Skin epidermis (tissue), 12 donors: ENCODE data around the gene CAMKK2.
A peak's percentile ranks its signal among the peaks of the same experiment; 100 is the strongest.
"Not testable (repeated sequence)": the region's sequence is repeated elsewhere in the genome, so short reads cannot be mapped to it uniquely, and the experiment has no call there.

Source experiments
- H3K27ac ChIP-seq, 21 experiments: fragments of 200-600 bp; sonication (generic) in 11 of 21; one replicate each; pipeline ENCODE4 v1.5.0; 2020; ENCODE audit warnings: mild to moderate bottlenecking in 3 of 21, inconsistent platforms in 2 of 21, moderate library complexity in 2 of 21
- H3K4me3 ChIP-seq, 7 experiments: fragments of 200-600 bp; sonication (generic) in 2 of 7; one replicate each; pipeline ENCODE4 v1.5.0; 2020; ENCODE audit warnings: inconsistent platforms in 2 of 7, mild to moderate bottlenecking in 2 of 7, moderate library complexity in 1 of 7

The CAMKK2 gene

GRCh38 chr12:121232163-121232562, 64.3 kb downstream of the CAMKK2 start:
- no peak overlapping the region for H3K27ac ChIP-seq
- no peak overlapping the region for H3K4me3 ChIP-seq

DNA sequence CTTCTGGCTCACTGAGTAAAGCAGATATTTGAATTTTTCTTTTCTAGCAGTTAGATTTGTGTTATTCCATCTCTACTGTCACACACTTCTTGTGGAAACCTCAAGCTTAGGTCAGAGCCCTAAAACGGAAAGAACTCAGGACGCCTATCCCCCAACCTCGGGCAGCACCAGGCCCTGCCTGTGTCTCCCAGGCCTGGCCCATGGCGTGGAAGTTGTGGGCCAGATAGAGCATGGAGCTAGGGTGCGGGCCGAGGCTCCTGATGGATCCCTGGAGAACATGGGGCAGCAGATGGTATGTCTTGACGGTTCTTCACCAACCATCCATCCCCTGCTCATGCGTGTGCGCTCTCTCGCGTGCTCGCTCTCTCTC, 66.0 kb downstream of the CAMKK2 start:
- no peak overlapping the region for H3K27ac ChIP-seq
- no peak overlapping the region for H3K4me3 ChIP-seq

DNA sequence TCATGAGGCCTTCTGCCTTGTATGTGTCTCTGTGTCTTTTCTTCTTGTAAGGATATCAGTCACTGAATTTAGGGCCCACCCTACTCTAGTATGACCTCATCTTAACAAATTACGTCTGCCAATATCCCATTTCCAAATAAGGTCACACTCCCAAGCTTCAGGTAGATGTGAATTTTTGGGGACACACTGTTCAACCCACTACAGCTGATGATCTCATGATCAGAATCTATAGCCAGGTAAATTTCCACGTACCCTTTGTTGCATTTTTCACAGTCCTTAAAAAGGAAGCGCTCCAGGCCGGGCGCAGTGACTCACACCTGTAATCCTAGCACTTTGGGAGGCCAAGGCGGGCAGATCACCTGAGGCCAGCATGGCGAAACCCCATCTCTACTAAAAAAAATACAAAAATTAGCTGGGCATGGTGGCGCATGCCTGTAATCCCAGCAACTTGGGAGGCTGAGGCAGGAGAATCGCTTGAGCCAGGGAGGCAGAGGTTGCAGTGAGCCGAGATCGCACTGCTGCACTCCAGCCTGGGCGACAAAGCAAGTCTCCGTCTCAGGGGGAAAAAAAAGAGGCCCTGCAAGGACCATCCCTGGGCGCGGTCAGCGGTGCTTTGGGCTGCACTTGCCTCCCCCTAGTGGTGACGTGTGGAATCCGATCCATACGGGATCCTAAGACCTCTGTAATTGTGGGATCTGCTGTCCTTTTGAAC, 66.5 kb downstream of the CAMKK2 start:
- H3K4me3 ChIP-seq, result not testable (repeated sequence)
- peak overlapping the region in 2 of 21 experiments; percentile 16 to 29 for H3K27ac ChIP-seq

DNA sequence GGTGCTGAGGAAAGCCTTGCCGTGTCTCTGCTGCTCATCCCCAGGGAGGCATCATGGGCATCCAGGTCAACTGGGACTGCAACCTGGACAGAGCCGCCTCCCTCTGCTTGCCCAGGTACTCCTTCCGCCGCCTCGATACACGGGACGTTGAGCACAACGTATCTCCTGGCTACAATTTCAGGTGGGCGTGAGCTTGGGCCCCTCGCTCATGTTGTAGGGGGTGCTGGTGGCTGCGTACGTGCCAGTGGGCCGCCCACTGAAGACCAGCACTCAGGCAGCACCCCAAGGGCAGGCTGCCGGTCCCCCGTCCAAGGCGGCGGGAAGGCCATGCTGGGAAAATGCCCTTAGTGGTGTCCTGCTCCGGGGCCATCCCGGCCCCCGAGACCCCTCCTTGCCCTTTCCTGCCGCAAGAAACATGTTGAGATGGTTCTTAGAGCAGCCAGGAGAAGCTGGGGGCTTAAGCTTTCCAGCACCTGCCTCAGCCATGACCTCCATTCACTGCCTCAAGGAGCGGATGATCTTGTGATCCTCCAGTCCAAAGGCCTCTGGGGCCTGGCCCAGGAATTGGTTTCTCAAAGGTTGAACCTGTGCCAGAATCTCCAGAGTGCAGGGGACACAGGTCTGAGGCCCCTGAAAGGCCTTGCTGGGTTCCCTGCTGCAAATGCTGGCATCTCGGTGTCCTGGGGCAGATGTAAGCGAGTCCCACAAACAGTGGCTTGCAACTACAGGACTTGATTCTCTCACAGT, 67.4 kb downstream of the CAMKK2 start:
- H3K4me3 ChIP-seq, result no peak overlapping the region
- peak overlapping the region in 3 of 21 experiments; percentile 16 to 37 (median 29) for H3K27ac ChIP-seq

GRCh38 chr12:121227294-121227693, 69.2 kb downstream of the CAMKK2 start:
- Histone ChIP-seq H3K4me3 (no peak overlapping the region), H3K27ac (peak overlapping the region in 2 of 21 experiments; percentile 10 to 33)

DNA sequence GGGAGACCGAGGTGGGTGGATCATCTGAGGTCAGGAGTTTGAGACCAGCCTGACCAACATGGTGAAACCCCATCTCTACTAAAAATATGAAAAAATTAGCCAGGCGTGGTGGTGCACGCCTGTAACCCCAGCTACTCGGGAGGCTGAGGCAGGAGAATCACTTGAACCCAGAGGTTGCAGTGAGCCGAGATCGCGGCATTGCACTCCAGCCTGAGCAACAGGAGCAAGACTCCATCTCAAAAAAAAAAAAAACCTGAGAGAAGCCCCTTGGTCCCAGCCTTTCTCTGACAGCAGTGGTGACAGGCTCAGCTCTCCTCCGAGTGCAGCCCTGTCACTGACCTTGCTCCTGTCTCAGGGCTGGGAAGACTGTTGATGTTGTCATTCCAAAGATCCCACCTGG, 69.6 kb downstream of the CAMKK2 start:
- peak overlapping the region in 2 of 21 experiments; percentile 10 to 33 for H3K27ac ChIP-seq
- H3K4me3 ChIP-seq, result not testable (repeated sequence)

GRCh38 chr12:121226399-121226798, 70.1 kb downstream of the CAMKK2 start:
- H3K27ac ChIP-seq, result no peak overlapping the region

DNA sequence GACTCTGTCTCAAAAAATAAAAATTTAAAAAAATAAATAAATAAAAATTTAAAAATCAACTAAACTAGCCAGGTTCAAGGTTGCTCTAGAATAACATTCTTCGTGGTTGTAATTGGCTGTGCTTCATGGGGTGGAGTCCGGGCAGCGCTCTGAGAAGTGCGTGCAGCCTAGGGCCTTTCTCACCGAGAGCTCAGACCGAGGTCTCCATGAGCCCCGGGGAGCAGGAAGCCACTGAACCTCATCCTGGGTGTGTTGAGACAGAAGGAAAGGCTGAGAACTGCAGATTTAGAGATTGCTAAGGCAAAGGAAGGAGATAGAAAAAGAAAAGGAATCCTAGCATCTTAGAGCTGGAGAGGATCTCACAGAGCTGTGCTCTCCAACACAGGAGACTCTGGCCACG, 71.9 kb downstream of the CAMKK2 start:
- H3K27ac ChIP-seq, result peak overlapping the region in 2 of 21 experiments; percentile 23 to 32
- H3K4me3 ChIP-seq, result no peak overlapping the region

More at GRCh38 chr12:121226399-121226798, 70.1 kb downstream of the CAMKK2 start:
- no peak overlapping the region for H3K4me3 ChIP-seq

DNA sequence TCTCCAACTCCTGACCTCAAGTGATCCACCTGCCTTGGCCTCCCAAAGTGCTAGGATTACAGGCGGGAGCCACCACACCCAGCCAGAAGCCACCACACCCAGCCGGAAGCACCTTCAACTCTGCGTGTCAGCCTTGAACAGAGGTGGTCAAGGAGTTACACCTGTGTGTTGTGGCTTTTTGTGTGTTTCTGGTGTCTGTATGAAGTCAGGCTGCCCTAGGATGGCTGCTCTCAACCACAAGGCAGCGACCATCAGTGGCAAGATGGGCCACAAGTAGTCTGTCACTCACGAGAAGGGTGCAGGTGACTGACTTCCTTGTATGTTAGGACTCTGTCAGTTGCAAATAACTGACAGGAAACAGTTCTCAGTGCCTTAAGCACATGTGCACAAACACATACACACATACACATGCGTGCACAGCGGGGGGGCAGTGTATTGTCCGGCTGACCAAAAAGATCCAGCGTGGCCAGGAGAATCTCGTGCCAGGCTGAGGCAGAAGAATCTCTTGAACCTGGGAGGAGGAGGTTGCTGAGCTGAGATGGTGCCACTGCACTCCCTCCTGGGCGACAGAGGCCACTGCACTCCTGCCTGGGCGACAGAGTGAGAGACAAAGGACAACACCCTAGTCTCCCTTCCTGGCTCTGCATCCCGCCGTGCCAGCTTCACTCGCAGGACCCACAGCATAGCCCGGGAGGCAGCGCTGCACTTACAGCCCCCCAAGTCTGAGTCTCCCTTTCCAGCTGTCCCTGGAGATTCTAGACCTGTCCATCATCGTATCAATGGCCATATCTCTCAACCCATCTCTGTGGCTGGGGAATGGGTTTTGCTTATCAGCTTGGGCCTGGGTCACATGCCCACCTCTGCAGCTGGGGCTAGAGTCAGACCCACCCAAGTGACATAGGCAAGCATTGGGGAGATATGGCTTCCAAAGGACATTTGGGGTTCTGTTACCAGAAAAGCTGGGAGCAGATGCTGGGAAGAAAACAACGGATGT, 72.9 kb downstream of the CAMKK2 start:
- H3K4me3 ChIP-seq, result no peak overlapping the region
- H3K27ac ChIP-seq, result peak overlapping the region in 4 of 21 experiments; percentile 11 to 32 (median 22)

DNA sequence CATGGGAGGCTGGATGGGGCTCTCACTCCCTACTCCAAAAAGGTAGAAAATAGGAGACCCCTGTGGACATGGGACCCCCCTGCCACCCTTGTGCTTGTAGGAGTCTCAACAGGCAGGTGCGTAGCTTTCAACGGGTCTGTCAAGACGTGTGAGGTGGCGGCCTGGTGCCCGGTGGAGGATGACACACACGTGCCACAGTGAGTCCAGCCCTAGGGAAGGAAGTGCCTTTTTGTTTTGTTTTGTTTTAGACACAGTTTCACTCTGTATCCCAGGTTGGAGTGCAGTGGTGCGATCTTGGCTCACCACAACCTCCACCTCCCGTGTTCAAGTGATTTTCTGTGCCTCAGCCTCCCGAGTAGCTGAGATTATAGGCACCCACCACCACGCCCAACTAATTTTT, 73.7 kb downstream of the CAMKK2 start:
- Histone ChIP-seq H3K4me3 (no peak overlapping the region), H3K27ac (peak overlapping the region in 4 of 21 experiments; percentile 11 to 32 (median 22))

DNA sequence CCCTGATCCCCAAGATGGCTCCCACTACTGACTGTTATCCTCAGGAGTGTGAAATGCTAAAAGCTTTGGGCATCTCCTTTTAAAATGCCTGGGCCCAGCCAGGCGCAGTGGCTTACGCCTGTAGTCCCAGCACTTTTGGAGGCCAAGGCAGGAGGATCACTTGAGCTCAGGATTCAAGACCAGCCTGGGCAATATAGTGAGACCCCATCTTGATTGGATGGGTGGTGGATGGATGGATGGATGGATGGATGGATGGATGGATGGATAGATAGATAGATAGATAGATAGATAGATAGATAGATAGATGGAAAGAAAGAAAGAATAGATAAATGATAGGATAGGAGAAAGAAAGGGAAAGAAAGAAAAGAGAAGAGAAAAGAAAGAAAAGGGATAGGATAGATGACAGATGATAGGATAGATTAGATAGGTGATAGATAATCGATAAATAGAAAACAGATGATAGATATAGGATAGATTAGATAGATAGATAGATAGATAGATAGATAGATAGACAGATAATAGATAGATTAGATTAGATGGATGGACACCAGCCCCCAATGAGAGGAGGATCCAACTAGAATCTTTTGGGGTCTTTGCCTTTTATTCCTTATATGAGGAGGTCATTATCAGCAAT, 77.0 kb downstream of the CAMKK2 start:
- no peak overlapping the region for H3K4me3 ChIP-seq
- no peak overlapping the region for H3K27ac ChIP-seq

- no peak overlapping the region for H3K27ac ChIP-seq
Measured at GRCh38 chr12:121218588-121219352, 77.7 kb downstream of the CAMKK2 start.

DNA sequence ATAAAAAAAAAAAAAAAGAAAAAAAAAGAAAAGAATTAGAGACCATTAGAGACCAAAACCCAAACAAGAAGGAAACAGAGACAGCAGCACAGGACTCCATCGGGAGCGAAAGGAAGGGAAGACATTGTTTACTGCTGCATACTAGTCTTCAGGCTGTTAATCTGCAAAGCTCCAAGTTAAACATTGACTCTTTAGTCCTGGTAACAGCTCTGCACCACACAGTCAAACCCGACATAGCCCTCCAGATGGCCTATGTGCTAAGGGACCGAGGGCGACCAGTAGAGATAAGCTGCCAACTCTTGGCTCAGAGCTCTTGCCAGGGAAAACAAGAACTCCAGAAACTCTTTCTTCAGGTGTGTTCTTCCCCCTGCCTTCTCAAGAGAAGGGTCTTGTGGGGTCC, 78.7 kb downstream of the CAMKK2 start:
- no peak overlapping the region for H3K4me3 ChIP-seq

More at GRCh38 chr12:121218588-121219352, 77.7 kb downstream of the CAMKK2 start:
- no peak overlapping the region for H3K4me3 ChIP-seq

DNA sequence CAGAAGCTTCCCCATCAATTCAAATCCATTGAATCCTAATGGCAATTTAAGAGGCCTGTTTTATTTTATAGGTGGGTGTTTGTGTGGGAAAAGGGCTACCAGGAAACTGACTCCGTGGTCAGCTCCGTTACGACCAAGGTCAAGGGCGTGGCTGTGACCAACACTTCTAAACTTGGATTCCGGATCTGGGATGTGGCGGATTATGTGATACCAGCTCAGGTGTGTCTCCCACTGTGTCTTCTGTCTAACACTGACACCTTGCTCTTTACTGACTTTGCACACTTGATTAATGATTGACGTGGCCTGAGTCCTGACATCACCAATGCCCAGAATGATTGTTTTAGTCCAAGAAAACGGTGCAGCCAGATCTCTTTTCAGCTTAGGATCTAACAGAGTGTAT, 79.4 kb downstream of the CAMKK2 start:
- no peak overlapping the region for H3K27ac ChIP-seq
- no peak overlapping the region for H3K4me3 ChIP-seq

More for the DNA sequence above, 78.7 kb downstream of the CAMKK2 start:
- H3K27ac ChIP-seq, result no peak overlapping the region

GRCh38 chr12:121216102-121216501, 80.4 kb downstream of the CAMKK2 start:
- Histone ChIP-seq H3K27ac (no peak overlapping the region), H3K4me3 (no peak overlapping the region)

GRCh38 chr12:121214855-121215745, 81.4 kb downstream of the CAMKK2 start:
- H3K4me3 ChIP-seq, result no peak overlapping the region
- H3K27ac ChIP-seq, result peak overlapping the region in 16 of 21 experiments; percentile 22 to 70 (median 50)

DNA sequence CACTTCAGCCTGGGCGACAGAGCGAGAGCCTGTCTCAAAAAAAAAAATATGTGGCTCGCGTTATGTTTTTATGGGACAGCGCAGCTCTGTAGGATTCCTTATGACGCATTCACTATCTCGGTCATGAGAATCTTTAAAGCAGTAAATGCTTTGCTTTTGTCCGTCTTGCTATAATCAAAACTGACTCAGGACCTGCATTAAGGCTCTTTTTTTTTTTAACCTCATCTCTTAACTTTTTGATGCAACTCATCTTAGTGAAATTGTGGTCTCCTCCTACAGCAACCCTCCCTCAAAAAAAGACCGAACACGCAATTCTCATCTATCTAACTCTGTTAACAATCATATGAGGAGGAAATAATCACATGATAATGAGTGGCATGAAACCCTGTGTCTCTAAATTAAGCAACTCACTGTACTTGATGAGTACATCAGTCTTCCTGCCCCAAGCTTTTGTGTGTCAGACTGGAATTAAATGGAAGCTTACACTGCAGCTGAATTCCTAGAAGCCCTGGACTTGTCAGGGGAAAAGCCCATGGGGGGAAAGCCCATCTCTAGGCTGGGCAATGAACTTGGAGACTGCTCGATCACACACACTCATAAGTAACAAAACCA, 82.2 kb downstream of the CAMKK2 start:
- Histone ChIP-seq H3K4me3 (no peak overlapping the region), H3K27ac (peak overlapping the region in 15 of 21 experiments; percentile 24 to 70 (median 51))
